Stimulated activated CD8-positive, alpha-beta memory T cell treated with anti-CD3 and anti-CD28 coated beads, Interleukin-4, amount 100 ng/mL, for 1 hour (primary cell): ENCODE measurements around the gene MSX2.

Source experiments
- DNase-seq, 2 donors: peaks; one replicate each; pipeline ENCODE4 v3.0.0-alpha.2; 2020; ENCODE audit warnings: low read depth in 2 of 2, low spot score in 1 of 2

The MSX2 gene

DNA sequence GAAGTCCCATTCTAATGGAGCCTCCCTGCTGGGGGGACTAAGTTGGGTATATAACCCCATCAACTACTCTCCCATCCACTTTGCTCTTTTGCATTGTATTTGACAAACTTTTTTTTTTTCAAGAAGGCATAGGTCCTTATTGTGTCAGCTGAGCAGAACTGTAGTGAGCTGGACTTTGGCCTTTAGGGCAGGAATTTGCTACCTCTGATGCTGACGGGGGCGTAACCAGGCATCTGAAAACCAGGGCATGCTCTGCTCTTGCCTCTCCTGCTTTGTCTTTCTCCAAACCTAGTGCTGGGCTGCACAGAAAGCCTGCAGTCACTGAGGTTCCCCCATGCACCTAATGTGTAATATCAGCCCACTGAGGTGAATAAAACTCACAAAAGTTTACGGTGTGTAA, 49.0 kb downstream of the MSX2 start:
- DNase-seq = no peak

DNA sequence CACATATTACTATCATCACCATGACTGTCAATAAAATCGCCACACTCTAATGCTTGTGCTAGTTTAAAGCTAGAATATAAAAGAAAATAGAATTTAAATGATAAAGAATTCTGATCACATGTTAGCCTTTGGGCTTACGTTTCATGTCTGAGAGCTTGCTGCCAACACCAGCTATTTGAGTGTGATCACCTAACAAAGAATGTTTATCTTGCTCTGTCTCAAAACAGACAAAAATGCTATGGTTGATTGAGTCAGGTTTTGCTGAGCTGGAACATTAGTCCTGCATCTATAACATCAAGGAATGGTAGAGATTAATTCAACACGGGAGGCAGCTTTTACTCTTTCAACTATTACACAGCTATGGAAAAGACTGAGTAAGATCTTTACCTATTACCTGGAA, 50.7 kb downstream of the MSX2 start:
- DNase-seq = no peak

DNA sequence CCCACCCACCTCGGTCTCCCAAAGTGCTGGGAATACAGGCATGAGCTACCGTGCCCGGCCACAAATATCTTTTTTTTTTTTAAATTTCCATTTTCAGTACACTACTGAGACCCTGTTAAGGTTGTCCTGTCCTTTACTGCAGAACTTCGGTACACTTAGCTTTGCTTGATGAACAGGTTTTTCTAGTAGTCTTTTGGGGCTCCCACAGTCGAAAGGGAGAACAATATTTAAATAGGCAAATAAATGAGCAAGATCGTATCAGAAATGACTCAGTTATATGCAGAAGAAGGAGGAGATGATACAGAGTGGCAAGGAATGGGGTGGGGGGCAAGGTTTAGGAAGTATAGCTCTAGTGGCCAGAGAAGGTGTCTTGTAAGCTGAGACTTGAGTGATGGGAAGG, 52.7 kb downstream of the MSX2 start:
- DNase-seq = no peak

- DNase-seq = no peak
Measured at GRCh38 chr5:174777583-174777982, 53.2 kb downstream of the MSX2 start.
